ENCODE data around the gene TCP11L1. TPM values are rescaled to one million over a fixed set of nuclear protein-coding genes. Genes with fewer than 3 reads are reported as not detected.
A peak's percentile ranks its signal among the peaks of the same experiment; 100 is the strongest.

The TCP11L1 gene
- total and polyA plus RNA-seq, 8 donors, result 2.5 to 46.1 (median 24.5) TPM

DNA sequence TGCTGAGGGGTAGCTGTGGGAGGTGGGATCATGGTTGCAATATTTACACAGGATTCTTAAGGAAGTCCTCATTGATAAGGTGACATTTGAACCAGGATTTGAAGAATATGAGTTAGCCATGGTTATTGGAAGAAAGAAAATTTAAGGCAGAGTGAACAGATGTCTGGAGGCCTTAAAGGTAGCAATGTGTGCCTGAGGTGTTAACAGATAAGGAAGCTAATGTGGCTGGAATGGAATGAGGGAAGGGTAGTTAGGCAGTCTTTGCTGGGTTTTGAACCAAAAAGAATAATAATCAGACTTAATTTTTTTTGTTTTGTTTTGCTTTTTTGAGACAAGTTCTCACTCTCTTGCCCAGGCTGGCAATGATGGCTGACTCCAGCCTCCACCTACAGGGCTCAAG is 33.4 kb upstream of the TCP11L1 start:
- TF ChIP-seq EP300 (IDR thresholded peaks at IDR 0.05) (no peak), POLR2AphosphoS5 (IDR thresholded peaks at IDR 0.05) (no peak), POLR2A (IDR thresholded peaks at IDR 0.05) (no peak)
- TF ChIP-seq, protein P1, sequence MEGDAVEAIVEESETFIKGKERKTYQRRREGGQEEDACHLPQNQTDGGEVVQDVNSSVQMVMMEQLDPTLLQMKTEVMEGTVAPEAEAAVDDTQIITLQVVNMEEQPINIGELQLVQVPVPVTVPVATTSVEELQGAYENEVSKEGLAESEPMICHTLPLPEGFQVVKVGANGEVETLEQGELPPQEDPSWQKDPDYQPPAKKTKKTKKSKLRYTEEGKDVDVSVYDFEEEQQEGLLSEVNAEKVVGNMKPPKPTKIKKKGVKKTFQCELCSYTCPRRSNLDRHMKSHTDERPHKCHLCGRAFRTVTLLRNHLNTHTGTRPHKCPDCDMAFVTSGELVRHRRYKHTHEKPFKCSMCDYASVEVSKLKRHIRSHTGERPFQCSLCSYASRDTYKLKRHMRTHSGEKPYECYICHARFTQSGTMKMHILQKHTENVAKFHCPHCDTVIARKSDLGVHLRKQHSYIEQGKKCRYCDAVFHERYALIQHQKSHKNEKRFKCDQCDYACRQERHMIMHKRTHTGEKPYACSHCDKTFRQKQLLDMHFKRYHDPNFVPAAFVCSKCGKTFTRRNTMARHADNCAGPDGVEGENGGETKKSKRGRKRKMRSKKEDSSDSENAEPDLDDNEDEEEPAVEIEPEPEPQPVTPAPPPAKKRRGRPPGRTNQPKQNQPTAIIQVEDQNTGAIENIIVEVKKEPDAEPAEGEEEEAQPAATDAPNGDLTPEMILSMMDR (IDR thresholded peaks at IDR 0.05), result no peak
- Histone ChIP-seq H3K4me3 (no peak overlapping the region), H3K36me3 (no peaks in the 10 kb centered on the region), H3K27ac (no peak overlapping the region), H3K4me1 (peaks cover 0 to 3% (median 0%) of the 10 kb centered on the region in 4 donors), H3K27me3 (no peaks in the 10 kb centered on the region), H3K9me3 (no peaks in the 10 kb centered on the region)
- intact Hi-C loops (cut with DNase I; ENCODE audit: low total_unique reads), result no loop called here
- no peak for DNase-seq

DNA sequence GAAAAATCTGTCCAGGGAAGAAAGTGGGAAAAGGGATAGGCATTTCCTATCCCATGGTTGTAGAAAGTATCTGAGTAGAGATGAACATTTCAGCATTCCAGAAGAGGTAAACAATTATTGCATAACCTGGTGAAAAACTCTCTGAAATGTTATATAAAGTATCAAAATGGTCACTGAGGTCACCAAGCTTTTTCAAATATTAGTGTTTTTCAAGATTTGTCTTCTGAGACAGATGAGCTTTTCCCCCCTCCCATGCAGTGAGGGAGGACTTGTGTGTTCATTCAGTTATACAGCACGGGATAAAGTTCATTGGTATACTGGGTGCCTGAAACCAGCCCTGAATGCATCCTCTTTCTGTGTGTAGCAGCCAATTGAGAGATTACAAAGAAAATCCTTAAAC is 25.6 kb upstream of the TCP11L1 start:
- WGBS, 5 donors, result 24 to 57% (median 48%) methylated on average over 1 of the region's 1 CpG
- intact Hi-C loops (cut with DNase I; ENCODE audit: low total_unique reads), result no loop called here
- no peak for DNase-seq
- H3K36me3 ChIP-seq, result no peaks in the 10 kb centered on the region
- H3K27me3 ChIP-seq, result peaks cover 0 to 11% (median 0%) of the 10 kb centered on the region in 3 donors
- H3K4me3 ChIP-seq, result no peak overlapping the region
- H3K4me1 ChIP-seq, result peaks cover 0 to 27% (median 16%) of the 10 kb centered on the region in 4 donors
- no peaks in the 10 kb centered on the region for H3K9me3 ChIP-seq
- no peak overlapping the region for H3K27ac ChIP-seq
- TF ChIP-seq POLR2A (IDR thresholded peaks at IDR 0.05) (no peak), EP300 (IDR thresholded peaks at IDR 0.05) (no peak), POLR2AphosphoS5 (IDR thresholded peaks at IDR 0.05) (no peak)
- TF ChIP-seq, protein P1 (IDR thresholded peaks at IDR 0.05), result no peak

DNA sequence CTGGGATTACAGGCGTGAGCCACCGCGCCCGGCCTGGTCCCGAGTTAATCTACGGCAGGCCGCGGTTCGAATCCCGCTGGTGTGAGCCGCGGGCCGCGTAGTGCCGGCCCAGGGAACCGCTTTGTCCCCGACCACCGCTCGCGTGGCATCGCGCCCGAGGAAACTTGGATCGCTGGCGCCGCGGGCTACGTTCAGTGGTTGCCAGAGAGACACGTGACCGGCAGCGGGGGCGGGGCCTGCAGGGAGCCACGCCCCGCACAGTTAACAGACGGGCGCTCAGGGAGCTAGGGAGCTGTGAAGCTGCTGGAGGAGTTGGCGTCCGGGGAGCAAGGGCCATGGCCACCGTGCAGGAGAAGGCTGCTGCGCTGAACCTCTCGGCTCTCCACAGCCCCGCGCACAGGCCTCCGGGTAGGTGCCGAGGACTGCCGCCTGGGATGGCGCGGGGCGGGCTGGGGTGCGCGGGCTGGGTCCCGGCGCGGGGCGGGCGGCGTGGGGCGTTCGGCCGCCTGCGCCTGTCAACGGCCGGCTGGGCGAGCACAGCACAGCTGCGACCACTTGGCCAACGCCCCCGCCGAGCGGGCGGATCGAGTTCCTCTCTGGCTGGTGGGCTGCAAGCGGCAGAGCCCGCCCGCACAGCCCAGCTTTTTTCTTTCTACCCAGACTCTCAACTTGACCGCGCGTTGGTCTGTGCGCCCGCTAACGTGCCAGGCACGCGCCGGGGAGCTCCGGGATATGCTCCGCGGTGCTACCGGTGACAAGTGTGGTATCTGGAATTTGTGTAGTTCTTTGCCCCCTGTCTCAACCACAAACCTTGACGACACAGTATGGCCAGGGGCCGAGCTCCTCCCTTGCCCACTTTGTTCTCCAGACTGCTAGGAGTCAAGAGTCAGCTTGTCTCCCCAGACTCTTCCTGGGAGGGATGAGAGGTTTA is 23.5 kb upstream of the TCP11L1 start, which contains the start of gene DEPDC7:
TSS of gene DEPDC7 (plus strand) at position 258 of the 931 bp plus-strand sequence. CDS start at position 336, 78 bp downstream.
- Histone ChIP-seq H3K4me3 (peak within 1 kb of the TSS; percentile 62 to 85 (median 76)), H3K9me3 (no peaks in the 10 kb centered on the region), H3K27me3 (peaks cover 0 to 11% (median 0%) of the 10 kb centered on the region in 3 donors), H3K4me1 (peaks cover 0 to 31% (median 16%) of the 10 kb centered on the region in 4 donors), H3K36me3 (no peaks in the 10 kb centered on the region), H3K27ac (peak within 1 kb of the TSS; percentile 39 to 85 (median 54))
- TF ChIP-seq POLR2A (IDR thresholded peaks at IDR 0.05) (no peak), EP300 (IDR thresholded peaks at IDR 0.05) (no peak), POLR2AphosphoS5 (IDR thresholded peaks at IDR 0.05) (peak in 2 of 3 donors; percentile 54 to 58)
- DNase-seq, result peak; percentile 89 to 96
- 3 to 7% (median 4%) methylated on average over 48 to 89 of the region's 89 CpGs for WGBS, 5 donors
- intact Hi-C loops (cut with DNase I; ENCODE audit: low total_unique reads), result no loop called here

DNA sequence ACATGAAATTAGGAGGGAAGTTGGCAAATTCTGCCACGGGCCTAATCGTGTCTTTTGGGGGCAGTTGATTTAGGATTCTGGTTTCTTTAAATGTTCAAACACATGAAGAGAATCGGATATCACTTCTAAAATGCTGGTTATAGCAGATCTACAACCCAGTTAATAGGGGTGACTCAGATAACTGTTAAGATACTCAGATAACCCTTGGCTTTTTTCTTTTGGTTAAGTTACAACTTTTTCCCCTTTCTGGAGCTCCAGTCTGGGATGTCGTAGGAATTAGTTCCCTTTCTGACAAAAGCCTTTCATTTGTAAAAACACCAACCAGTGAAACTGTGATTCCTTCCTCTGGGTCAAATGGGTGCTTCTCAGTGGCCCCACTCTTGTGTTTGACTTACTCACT is 22.7 kb upstream of the TCP11L1 start:
- no peak for DNase-seq
- Histone ChIP-seq H3K9me3 (no peaks in the 10 kb centered on the region), H3K27ac (peak overlapping the region in 2 of 5 donors; percentile 78 to 85), H3K27me3 (peaks cover 0 to 11% (median 0%) of the 10 kb centered on the region in 3 donors), H3K4me3 (peak overlapping the region; percentile 62 to 85 (median 76)), H3K4me1 (peaks cover 0 to 37% (median 18%) of the 10 kb centered on the region in 4 donors), H3K36me3 (no peaks in the 10 kb centered on the region)
- TF ChIP-seq POLR2AphosphoS5 (IDR thresholded peaks at IDR 0.05) (no peak), POLR2A (IDR thresholded peaks at IDR 0.05) (no peak), EP300 (IDR thresholded peaks at IDR 0.05) (no peak)
- TF ChIP-seq, protein P1 (IDR thresholded peaks at IDR 0.05), result no peak
- whole genome bisulfite sequencing, 5 donors, result 52 to 67% (median 58%) methylated on average over 4 of the region's 4 CpGs
- intact Hi-C loops (cut with DNase I; ENCODE audit: low total_unique reads), result no loop called here
